ENCODE data around the gene TAF9. TPM values are rescaled to one million over a fixed set of nuclear protein-coding genes. Genes with fewer than 3 reads are reported as not detected.
"Not testable (repeated sequence)": the region's sequence is repeated elsewhere in the genome, so short reads cannot be mapped to it uniquely, and the experiment has no call there.

Gene TAF9
- total RNA-seq, 1 donor from 2014 or later = 59.9 TPM

DNA sequence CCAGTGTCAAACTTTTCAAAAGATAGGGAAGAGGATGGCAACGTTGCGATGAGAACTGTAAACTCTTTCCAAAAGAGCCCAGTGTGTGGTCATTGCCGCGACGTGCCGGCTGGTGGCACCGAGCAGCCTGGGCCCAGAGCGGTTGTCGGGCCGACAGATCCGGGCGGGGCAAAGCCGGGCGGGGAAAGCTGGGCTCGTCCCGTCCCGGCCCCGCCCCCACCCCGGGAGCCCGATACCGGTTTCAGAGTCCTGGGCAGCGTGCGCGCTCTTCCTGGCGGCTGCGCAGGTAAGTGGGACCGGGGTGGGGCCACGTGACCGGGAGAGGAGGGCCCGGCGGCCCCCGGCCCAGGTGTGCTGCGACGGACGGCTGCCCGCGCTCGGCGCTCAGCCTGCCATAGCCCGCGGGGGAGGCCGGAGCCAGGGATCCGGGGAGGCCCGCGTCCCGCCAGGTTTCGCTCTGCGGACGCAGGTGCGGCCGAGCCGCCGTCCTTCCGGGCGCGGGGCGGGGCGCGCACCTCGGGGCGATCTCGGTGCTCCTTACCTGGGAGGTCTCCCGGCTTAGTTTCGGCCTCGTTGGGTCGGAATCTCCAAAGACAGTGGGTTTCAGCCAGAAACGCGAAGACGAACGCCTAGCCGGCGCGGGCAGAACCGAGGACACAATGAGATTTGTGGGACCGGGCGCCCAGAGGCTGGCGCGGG lies 45.7 kb upstream of the TAF9 start, which contains the start of gene MARVELD2:
MARVELD2 (plus strand) TSS at position 232 of the 699 bp plus-strand sequence. CDS start 4,270 bp downstream, outside the sequence.
- Mint-ChIP-seq H3K4me1 (ENCODE audit: unreplicated experiment) (peaks cover 16% of the 10 kb centered on the region), H3K36me3 (peaks cover 43% of the 10 kb centered on the region), H3K27me3 (peaks cover 20% of the 10 kb centered on the region), H3K9me3 (no peaks in the 10 kb centered on the region), H3K27ac (peak within 1 kb of the TSS; percentile 97), H3K4me3 (peak within 1 kb of the TSS; percentile 90)
- TF ChIP-seq, protein P1, sequence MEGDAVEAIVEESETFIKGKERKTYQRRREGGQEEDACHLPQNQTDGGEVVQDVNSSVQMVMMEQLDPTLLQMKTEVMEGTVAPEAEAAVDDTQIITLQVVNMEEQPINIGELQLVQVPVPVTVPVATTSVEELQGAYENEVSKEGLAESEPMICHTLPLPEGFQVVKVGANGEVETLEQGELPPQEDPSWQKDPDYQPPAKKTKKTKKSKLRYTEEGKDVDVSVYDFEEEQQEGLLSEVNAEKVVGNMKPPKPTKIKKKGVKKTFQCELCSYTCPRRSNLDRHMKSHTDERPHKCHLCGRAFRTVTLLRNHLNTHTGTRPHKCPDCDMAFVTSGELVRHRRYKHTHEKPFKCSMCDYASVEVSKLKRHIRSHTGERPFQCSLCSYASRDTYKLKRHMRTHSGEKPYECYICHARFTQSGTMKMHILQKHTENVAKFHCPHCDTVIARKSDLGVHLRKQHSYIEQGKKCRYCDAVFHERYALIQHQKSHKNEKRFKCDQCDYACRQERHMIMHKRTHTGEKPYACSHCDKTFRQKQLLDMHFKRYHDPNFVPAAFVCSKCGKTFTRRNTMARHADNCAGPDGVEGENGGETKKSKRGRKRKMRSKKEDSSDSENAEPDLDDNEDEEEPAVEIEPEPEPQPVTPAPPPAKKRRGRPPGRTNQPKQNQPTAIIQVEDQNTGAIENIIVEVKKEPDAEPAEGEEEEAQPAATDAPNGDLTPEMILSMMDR (conservative IDR thresholded peaks at IDR 0.05) = peak; percentile 47
- peak; percentile 83 for DNase-seq (ENCODE audit: extremely low spot score, unreplicated experiment)

DNA sequence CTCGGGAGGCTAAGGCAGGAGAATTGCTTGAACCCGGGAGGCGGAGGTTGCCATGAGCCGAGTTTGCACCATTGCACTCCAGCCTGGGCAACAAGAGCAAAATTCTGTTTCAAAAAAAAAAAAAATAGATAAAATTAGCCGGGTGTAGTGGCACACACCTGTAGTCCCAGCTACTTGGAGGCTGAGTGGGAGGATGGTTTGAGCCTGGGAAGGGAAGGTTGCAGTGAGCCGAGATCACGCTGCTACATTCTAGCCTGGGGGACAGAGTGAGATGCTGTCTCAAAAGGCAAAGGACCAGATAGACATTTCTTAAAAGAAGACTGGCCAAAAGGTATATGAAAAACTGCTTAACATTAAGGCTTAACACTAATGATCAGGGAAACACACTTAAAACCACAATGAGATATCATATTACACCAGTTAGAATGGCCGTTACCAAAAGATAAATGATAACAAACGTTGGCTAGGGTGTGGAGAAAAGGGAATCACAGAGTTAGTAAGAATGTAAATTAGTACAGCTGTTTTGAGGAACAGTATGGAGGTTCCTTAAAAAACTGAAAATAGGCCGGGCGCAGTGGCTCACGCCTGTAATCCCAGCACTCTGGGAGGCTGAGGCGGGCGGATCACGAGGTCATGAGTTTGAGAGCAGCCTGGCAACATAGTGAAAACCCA lies 35.5 kb upstream of the TAF9 start:
- TF ChIP-seq, protein P1 (conservative IDR thresholded peaks at IDR 0.05) = no peak
- Mint-ChIP-seq H3K36me3 (peaks cover 25% of the 10 kb centered on the region), H3K27ac (no peak overlapping the region), H3K4me1 (ENCODE audit: unreplicated experiment) (no peaks in the 10 kb centered on the region), H3K27me3 (no peaks in the 10 kb centered on the region), H3K4me3 (no peak overlapping the region), H3K9me3 (no peaks in the 10 kb centered on the region)
- no peak for DNase-seq (ENCODE audit: extremely low spot score, unreplicated experiment)

DNA sequence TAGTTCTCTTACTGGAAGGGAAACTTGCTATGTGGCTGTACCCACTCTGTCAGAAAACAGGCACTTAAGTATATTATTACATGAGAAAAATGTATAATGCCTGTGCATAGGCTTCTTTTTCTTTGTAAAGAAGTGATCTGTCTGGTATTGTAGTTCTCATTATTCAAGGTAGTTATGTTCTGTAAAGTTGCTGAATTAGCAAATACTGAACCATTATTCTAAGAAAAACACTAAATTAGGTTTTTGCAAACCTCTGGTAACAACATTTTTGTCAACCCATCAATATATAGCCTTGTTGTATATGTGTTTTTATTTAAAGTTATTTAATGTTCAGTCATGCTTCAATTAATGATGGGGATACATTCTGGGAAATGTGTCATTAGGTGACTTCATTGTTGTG lies 9.1 kb upstream of the TAF9 start:
- Mint-ChIP-seq H3K36me3 (peaks cover 15% of the 10 kb centered on the region), H3K27me3 (no peaks in the 10 kb centered on the region), H3K4me1 (ENCODE audit: unreplicated experiment) (no peaks in the 10 kb centered on the region), H3K9me3 (no peaks in the 10 kb centered on the region), H3K4me3 (no peak overlapping the region), H3K27ac (no peak overlapping the region)
- DNase-seq (ENCODE audit: extremely low spot score, unreplicated experiment) = no peak
- TF ChIP-seq, protein P1 (conservative IDR thresholded peaks at IDR 0.05) = no peak

DNA sequence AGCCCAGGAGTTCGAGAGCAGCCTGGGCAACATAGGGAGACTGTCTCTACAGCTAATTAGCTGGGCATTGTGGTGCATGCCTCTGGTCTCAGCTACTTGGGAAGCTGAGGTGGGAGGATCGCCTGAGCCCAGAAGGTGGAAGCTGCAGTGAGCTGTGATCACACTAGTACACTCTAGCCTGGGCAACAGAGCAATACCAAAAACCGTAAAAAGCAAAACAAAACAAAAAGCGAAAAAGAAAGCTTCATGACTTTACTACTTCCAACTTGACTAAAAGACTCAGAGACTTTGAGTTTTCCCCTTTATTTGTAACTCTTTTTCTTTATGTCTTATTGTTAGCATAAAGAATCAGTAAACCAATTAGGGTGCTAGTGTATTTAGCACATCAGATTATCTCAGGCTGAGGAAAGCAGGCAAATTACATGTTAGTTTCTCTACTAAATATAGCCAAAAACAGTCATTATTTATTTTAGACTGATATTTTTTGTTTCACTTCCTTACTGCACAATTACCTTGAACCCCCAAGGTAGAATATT lies 5.7 kb upstream of the TAF9 start:
- peaks cover 9% of the 10 kb centered on the region for H3K4me1 Mint-ChIP-seq (ENCODE audit: unreplicated experiment)
- no peaks in the 10 kb centered on the region for H3K9me3 Mint-ChIP-seq
- no peaks in the 10 kb centered on the region for H3K27me3 Mint-ChIP-seq
- TF ChIP-seq, protein P1 (conservative IDR thresholded peaks at IDR 0.05) = no peak
- H3K4me3 Mint-ChIP-seq = no peak overlapping the region
- no peak overlapping the region for H3K27ac Mint-ChIP-seq
- peaks cover 11% of the 10 kb centered on the region for H3K36me3 Mint-ChIP-seq
- DNase-seq (ENCODE audit: extremely low spot score, unreplicated experiment) = no peak

DNA sequence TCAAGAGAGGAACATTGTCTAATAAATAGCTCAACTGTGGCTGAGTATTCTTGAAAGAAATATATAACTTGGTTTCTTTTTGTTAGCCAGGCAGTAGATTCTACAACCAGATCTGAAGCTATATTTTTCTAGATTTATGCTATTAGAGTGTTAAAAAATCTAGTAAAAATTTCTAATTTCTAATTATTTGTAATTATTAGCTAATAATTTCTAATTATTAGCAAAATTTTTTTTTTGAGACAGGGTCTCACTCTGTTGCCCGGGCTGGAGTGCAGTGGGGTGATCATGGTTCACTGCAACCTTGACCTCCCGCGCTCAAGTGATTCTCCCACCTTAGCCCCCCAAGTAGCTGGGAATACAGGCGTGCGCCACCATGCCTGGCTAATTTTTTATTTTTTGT lies 3.1 kb upstream of the TAF9 start:
- DNase-seq (ENCODE audit: extremely low spot score, unreplicated experiment) = no peak
- Mint-ChIP-seq H3K36me3 (peaks cover 8% of the 10 kb centered on the region), H3K4me1 (ENCODE audit: unreplicated experiment) (peaks cover 15% of the 10 kb centered on the region), H3K27ac (no peak overlapping the region), H3K27me3 (no peaks in the 10 kb centered on the region), H3K9me3 (no peaks in the 10 kb centered on the region), H3K4me3 (peak overlapping the region; percentile 19)
- TF ChIP-seq, protein P1 (conservative IDR thresholded peaks at IDR 0.05) = no peak

DNA sequence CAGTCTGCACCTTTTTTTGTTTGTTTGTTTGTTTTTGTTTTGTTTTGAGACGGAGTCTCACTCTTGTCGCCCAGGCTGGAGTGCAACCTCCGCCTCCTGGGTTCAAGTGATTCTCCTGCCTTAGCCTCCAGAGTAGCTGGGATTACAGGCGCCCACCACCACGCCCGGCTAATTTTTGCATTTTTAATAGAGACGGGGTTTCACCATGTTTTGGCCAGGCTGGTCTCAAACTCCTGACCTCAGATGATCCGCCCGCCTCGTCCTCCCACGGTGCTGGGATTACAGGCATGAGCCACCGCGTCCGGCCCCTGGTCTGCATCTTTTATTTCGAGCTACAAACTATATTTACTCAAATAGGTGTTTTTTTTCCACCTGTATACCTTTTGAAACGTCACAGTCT lies 1.0 kb upstream of the TAF9 start:
- peaks cover 22% of the 10 kb centered on the region for H3K4me1 Mint-ChIP-seq (ENCODE audit: unreplicated experiment)
- H3K36me3 Mint-ChIP-seq; H3K27me3 Mint-ChIP-seq; H3K9me3 Mint-ChIP-seq; DNase-seq (ENCODE audit: extremely low spot score, unreplicated experiment): not testable (repeated sequence)
- H3K27ac Mint-ChIP-seq = peak overlapping the region; percentile 98
- H3K4me3 Mint-ChIP-seq = peak overlapping the region; percentile 96
